ENCODE measurements around the gene DCAF6.
A peak's percentile ranks its signal among the peaks of the same experiment; 100 is the strongest.

The DCAF6 gene

GRCh38 chr1:168121401-168122011 is 185.0 kb downstream of the DCAF6 start:
- DNase-seq (ENCODE audit: low read depth), result peak; percentile 93
- H3K4me3 ChIP-seq (ENCODE audit: low read depth, low read length), result no peak overlapping the region

- H3K4me3 ChIP-seq (ENCODE audit: low read depth, low read length), result no peak overlapping the region
- DNase-seq (ENCODE audit: low read depth), result no peak
These were observed 188.6 kb downstream of the DCAF6 start for GRCh38 chr1:168125051-168125450.
